Left ventricle myocardium inferior (tissue), 1 donor: Measurements from ENCODE around the gene TSR1. TPM values are rescaled to one million over a fixed set of nuclear protein-coding genes. Genes with fewer than 3 reads are reported as not detected.

Experiments
- DNase-seq: peaks from one replicate; pipeline ENCODE4 v3.0.0-alpha.2; 2020
- H3K27ac ChIP-seq: fragments of 200-600 bp; replicated peaks from 2 replicates; pipeline ENCODE4 v1.8.0; 2021
- H3K27me3 ChIP-seq: fragments of 200-600 bp; 2 replicates; pipeline ENCODE4 v1.8.0; 2021; ENCODE audit warnings: low read depth
- H3K36me3 ChIP-seq: fragments of 200-600 bp; 2 replicates; pipeline ENCODE4 v1.8.0; 2021
- H3K4me1 ChIP-seq: fragments of 200-600 bp; 2 replicates; pipeline ENCODE4 v1.8.0; 2021
- H3K4me3 ChIP-seq: fragments of 200-600 bp; 2 replicates; pipeline ENCODE4 v1.8.0; 2021; ENCODE audit warnings: mild to moderate bottlenecking, moderate library complexity
- H3K9me3 ChIP-seq: fragments of 200-600 bp; replicated peaks from 2 replicates; pipeline ENCODE4 v1.8.0; 2021
- CTCF ChIP-seq: fragments of 200-600 bp; IDR thresholded peaks from 2 replicates; pipeline ENCODE4 v1.8.0; 2021; ENCODE audit warnings: antibody characterized with exemption, mild to moderate bottlenecking, borderline replicate concordance
- intact Hi-C: fragments of 100-400 bp; cut with micrococcal nuclease; formaldehyde crosslinking; loops from one replicate; pipeline ENCODE4 v1.11.0; 2022
- total RNA-seq: library from RNA; stranded (reverse); fragmentation: NEBNext Ultra II Directional; extraction: Animal tissue kit (Norgen Biotek cat#: 25700); gene quantifications from one replicate; pipeline ENCODE4 v1.2.1, GENCODE V29; 2021
- donor health status: DM: no; HTN: yes; CAD: no; lungs with severe emphysema.

TSR1 gene
- total RNA-seq, 1 donor from 2014 or later, result 19.0 TPM

DNA sequence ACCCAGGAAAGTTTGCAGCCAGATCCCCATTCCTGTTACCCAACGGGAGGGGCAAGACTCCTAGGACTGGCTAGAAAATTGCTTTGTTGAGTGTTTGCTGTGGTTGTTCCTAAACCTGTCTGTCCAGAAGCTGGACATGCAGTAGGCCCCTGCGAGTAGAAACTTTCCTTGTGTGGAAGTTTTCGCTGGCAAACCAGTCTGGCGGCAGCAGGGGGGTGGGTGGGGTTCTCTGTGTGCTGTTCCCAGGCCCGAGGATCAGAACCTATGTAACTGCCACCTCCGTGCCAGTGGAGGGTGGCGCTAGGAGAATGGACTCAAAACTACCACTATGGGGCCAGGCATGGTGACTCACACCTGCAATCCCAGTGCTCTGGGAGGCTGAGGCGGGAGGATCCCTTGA, 10.2 kb upstream of the TSR1 start:
- intact Hi-C loops, result no loop called here
- no peaks in the 10 kb centered on the region for H3K9me3 ChIP-seq
- no peak for TF ChIP-seq CTCF
- DNase-seq, result no peak
- H3K27ac ChIP-seq, result no peak overlapping the region
- H3K27me3 ChIP-seq, result no peaks in the 10 kb centered on the region
- peaks cover 27% of the 10 kb centered on the region for H3K36me3 ChIP-seq
- H3K4me1 ChIP-seq, result peaks cover 12% of the 10 kb centered on the region
- no peak overlapping the region for H3K4me3 ChIP-seq

DNA sequence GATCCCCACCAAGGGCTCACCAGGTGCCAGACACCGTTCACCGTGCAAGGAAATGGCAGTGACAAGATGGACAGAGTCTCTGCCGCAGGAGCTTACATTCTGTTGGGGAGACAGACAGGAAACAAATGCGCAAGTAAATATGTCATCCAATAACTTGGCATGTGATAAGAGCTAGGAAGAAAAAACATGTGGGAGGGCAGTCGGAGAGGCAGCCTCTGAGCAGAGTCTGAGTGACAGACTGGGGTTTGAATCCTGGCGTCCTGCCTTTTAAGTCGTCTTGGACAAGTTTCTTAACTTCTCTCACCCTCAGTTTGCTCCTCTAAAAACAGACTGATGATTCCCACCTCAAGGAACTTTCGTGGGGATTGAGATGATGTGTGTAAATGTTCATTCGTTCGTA, 8.3 kb upstream of the TSR1 start:
- Histone ChIP-seq H3K9me3 (no peaks in the 10 kb centered on the region), H3K36me3 (peaks cover 27% of the 10 kb centered on the region), H3K4me3 (no peak overlapping the region), H3K27ac (no peak overlapping the region), H3K4me1 (peaks cover 12% of the 10 kb centered on the region), H3K27me3 (no peaks in the 10 kb centered on the region)
- no peak for TF ChIP-seq CTCF
- intact Hi-C loops, result no loop called here
- DNase-seq, result no peak

- H3K27ac ChIP-seq, result no peak overlapping the region
- no peaks in the 10 kb centered on the region for H3K9me3 ChIP-seq
- DNase-seq, result no peak
- peaks cover 27% of the 10 kb centered on the region for H3K36me3 ChIP-seq
- H3K4me1 ChIP-seq, result peaks cover 13% of the 10 kb centered on the region
- intact Hi-C loops, result no loop called here
- no peaks in the 10 kb centered on the region for H3K27me3 ChIP-seq
- no peak for TF ChIP-seq CTCF
- H3K4me3 ChIP-seq, result no peak overlapping the region
Measured at GRCh38 chr17:2343421-2343820, 7.2 kb upstream of the TSR1 start.

DNA sequence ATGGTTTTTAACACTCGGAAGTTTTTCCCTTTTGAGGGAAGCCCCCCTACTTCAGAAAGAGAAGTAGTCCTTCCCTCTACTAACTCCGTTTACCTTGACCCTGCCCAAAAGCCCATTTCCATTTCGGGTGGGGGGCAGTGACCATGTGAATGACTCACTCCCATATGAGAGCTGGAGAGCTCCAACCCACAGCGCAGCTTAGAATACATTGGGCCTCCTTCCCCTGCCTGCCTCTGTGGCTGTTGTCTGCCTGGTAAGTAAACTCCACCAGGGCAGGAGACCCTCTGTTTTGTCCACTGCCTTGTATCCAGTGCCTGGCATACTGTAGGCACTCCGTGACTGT, 2.0 kb upstream of the TSR1 start:
- Histone ChIP-seq H3K27me3 (no peaks in the 10 kb centered on the region), H3K4me1 (peaks cover 38% of the 10 kb centered on the region), H3K9me3 (no peaks in the 10 kb centered on the region), H3K36me3 (peaks cover 30% of the 10 kb centered on the region), H3K4me3 (peak overlapping the region; percentile 77), H3K27ac (peak overlapping the region; percentile 90)
- DNase-seq, result no peak
- TF ChIP-seq CTCF, result no peak
- intact Hi-C loops, result no loop called here

GRCh38 chr17:2337544-2338314, 1.5 kb upstream of the TSR1 start:
- TF ChIP-seq CTCF, result peak; percentile 21
- Histone ChIP-seq H3K4me1 (peaks cover 38% of the 10 kb centered on the region), H3K36me3 (peaks cover 36% of the 10 kb centered on the region), H3K4me3 (peak overlapping the region; percentile 77), H3K9me3 (no peaks in the 10 kb centered on the region), H3K27me3 (no peaks in the 10 kb centered on the region), H3K27ac (peak overlapping the region; percentile 90)
- intact Hi-C loops, result no loop called here
- DNase-seq, result peak; percentile 67
